Omental fat pad (tissue), 4 donors: Measurements from ENCODE around the gene ATG10. TPM values are rescaled to one million over a fixed set of nuclear protein-coding genes. Genes with fewer than 3 reads are reported as not detected.
"Not testable (repeated sequence)": the region's sequence is repeated elsewhere in the genome, so short reads cannot be mapped to it uniquely, and the experiment has no call there.

Experiments
- ATAC-seq: fragments of 150-250 bp; one replicate; pipeline ENCODE4 v1.9.1; 2016; ENCODE audit warnings: mild to moderate bottlenecking, moderate library complexity; ENCODE audit not compliant: low FRiP score
- DNase-seq: peaks from one replicate; pipeline ENCODE4 v3.0.0-alpha.2; 2019; ENCODE audit warnings: low spot score
- CTCF ChIP-seq, 3 donors: fragments of 450-650 bp; IDR thresholded peaks; one replicate each; pipeline ENCODE4 v1.5.1; 2016 to 2017; ENCODE audit warnings: antibody characterized with exemption in 3 of 3, mild to moderate bottlenecking in 3 of 3, moderate library complexity in 2 of 3
- total RNA-seq, 4 donors: library from RNA; depleted of rRNA; stranded (reverse); fragments of >200 nt; gene quantifications; one replicate each; pipeline ENCODE4 v1.1.0, GENCODE V29; 2016

Gene ATG10
- total RNA-seq, 4 donors from 2014 or later = 2.4 to 18.4 (median 5.2) TPM

DNA sequence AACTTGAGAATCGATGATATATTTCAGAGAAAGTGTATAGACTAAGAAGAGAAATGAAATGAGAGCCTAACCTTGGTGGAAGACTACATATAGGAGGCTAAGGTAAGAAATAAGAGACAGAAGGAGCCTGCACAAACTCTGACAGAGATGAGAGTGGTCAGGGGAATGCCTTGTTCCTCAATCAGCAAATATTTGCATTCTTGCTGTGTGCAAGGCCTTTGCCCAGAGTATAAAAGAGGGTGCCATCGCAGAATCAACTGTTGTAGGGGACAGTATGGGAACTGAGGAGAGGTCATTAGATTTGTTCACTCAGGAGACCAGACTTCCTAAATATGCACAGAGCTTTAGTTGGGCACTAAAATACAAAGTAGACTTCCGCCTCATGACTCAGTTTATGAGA is 137.2 kb downstream of the ATG10 start:
- ATAC-seq (no peak), DNase-seq (no peak)
- TF ChIP-seq CTCF (IDR thresholded peaks at IDR 0.05) = no peak

DNA sequence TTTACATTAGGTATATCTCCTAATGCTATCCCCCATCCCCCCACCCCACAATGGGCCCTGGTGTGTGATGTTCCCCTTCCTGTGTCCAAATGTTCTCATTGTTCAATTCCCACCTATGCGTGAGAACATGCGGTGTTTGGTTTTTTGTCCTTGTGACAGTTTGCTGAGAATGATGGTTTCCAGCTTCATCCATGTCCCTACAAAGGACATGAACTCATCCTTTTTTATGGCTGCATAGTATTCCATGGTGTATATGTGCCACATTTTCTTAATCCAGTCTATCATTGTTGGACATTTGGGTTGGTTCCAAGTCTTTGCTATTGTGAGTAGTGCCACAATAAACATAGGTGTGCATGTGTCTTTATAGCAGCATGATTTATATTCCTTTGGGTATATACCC is 138.1 kb downstream of the ATG10 start:
- ATAC-seq = not testable (repeated sequence)

DNA sequence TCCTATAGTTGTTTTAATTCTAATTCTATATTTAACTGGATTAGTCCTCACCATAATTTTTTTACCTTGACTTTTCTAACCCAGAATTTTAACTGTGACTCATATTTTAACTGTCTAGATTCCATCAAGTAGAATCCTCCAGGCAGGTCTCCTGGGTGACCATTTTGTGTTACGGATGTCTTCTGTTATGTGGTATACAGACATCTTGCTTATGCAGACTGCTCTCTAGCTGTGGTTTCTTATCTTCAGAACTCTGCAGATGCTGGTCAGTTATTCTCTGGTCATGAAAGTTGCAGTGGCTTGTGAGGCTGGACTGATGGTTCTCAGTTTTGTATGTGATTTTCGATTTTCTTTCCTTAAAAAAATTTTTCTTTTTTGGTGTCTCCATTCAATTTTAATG is 139.4 kb downstream of the ATG10 start:
- TF ChIP-seq CTCF (IDR thresholded peaks at IDR 0.05) = no peak
- DNase-seq (no peak), ATAC-seq (no peak)

More for the DNA sequence above, 138.1 kb downstream of the ATG10 start:
- not testable (repeated sequence) for DNase-seq

GRCh38 chr5:82115858-82116257 is 144.0 kb downstream of the ATG10 start:
- DNase-seq = no peak
- no peak for TF ChIP-seq CTCF (IDR thresholded peaks at IDR 0.05)
- ATAC-seq = no peak

DNA sequence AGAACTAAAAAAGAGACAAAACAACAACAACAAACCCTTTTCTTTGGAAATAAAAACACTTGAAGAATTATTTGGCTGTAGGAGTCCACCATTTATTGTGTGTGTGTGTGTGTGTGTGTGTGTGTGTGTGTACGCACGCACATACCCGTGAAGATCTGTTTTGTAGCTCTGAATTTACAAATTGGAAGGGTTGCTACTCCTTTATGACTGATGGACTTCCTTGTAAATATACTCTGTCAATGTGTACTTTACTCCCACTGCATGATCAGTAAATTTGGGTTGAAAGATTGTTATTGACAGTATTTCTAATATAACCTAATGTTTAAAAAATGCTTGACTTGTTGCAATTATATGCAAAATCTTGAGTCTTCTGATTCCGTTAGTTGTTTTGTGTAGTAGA is 148.1 kb downstream of the ATG10 start:
- TF ChIP-seq CTCF (IDR thresholded peaks at IDR 0.05) = no peak
- DNase-seq (no peak), ATAC-seq (no peak)

- no peak for TF ChIP-seq CTCF (IDR thresholded peaks at IDR 0.05)
- no peak for DNase-seq
- no peak for ATAC-seq
These were observed 158.0 kb downstream of the ATG10 start for GRCh38 chr5:82129723-82130285.

GRCh38 chr5:82130602-82131001 is 158.8 kb downstream of the ATG10 start:
- TF ChIP-seq CTCF (IDR thresholded peaks at IDR 0.05) = no peak
- ATAC-seq = no peak
- no peak for DNase-seq

DNA sequence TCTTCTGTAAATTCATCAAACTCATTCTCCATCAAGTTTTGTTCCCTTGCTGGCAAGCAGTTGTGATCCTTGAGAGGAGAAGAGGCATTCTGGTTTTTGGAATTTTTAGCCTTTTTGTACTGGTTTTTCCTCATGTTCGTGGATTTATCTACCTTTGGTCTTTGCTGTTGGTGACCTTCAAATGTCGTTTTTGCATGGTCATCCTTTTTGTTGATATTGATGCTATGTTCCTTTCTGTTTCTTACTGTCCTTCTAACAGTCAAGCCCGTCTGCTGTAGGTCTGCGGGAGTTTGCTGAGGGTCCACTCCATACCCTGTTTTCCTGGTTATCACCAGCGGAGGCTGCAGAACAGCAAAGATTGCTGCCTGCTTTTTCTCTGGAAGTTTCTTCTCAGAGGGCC is 165.4 kb downstream of the ATG10 start:
- ATAC-seq (no peak), DNase-seq (no peak)
- TF ChIP-seq CTCF (IDR thresholded peaks at IDR 0.05) = no peak

GRCh38 chr5:82139837-82140236 is 168.0 kb downstream of the ATG10 start:
- ATAC-seq, DNase-seq: not testable (repeated sequence)
